Suppressor macrophage (primary cell): ENCODE measurements around the gene ZFP42.
"Not testable (repeated sequence)": the region's sequence is repeated elsewhere in the genome, so short reads cannot be mapped to it uniquely, and the experiment has no call there.

Experiments used
- DNase-seq, 4 experiments: peaks; one replicate each; pipeline ENCODE4 v3.0.0-alpha.2; 2020 to 2022
- total RNA-seq, 17 experiments: gene quantifications; one replicate each; lab custom pipeline; 2026; ENCODE audit warnings: mixed read lengths in 6 of 17, inconsistent platforms in 3 of 17; lab: John Stamatoyannopoulos, UW

Gene ZFP42
- total RNA-seq, result 0 to 1.1 (median 0) reads per million in 17 experiments

GRCh38 chr4:187995322-187996207, at the start of gene ZFP42:
Gene ZFP42, plus strand, starts transcription at chr4:187995771. Its CDS starts 7,037 bp downstream, at chr4:188002808.
- DNase-seq, result no peak

GRCh38 chr4:187961171-187961570, 34.4 kb upstream of the ZFP42 start:
- no peak for DNase-seq

GRCh38 chr4:187961961-187962360, 33.6 kb upstream of the ZFP42 start:
- DNase-seq, result no peak

- no peak for DNase-seq
Measured at GRCh38 chr4:187962926-187963325, 32.6 kb upstream of the ZFP42 start.

- no peak for DNase-seq
Measured at GRCh38 chr4:187965726-187966125, 29.8 kb upstream of the ZFP42 start.

- no peak for DNase-seq
Measured at GRCh38 chr4:187972135-187972534, 23.4 kb upstream of the ZFP42 start.

- no peak for DNase-seq
Measured at GRCh38 chr4:187983746-187984145, 11.8 kb upstream of the ZFP42 start.

GRCh38 chr4:187992971-187993370, 2.6 kb upstream of the ZFP42 start:
- DNase-seq, result no peak

- no peak for DNase-seq
Measured at GRCh38 chr4:187993827-187994226, 1.7 kb upstream of the ZFP42 start.

GRCh38 chr4:187996502-187997177, 1.1 kb downstream of the ZFP42 start:
- DNase-seq, result no peak

GRCh38 chr4:187997991-187998390, 2.4 kb downstream of the ZFP42 start:
- not testable (repeated sequence) for DNase-seq

GRCh38 chr4:187999406-187999932, 3.9 kb downstream of the ZFP42 start:
- no peak for DNase-seq

- no peak for DNase-seq
Measured at GRCh38 chr4:188002323-188002722, 6.8 kb downstream of the ZFP42 start.

- no peak for DNase-seq
Measured at GRCh38 chr4:188002751-188003150, 7.2 kb downstream of the ZFP42 start.

- no peak for DNase-seq
Measured at GRCh38 chr4:188005561-188005960, 10.0 kb downstream of the ZFP42 start.

- no peak for DNase-seq
Measured at GRCh38 chr4:188006285-188006848, 10.8 kb downstream of the ZFP42 start.

GRCh38 chr4:188008377-188008776, 12.8 kb downstream of the ZFP42 start:
- DNase-seq, result no peak

- DNase-seq, result no peak
Measured at GRCh38 chr4:188012426-188012945, 16.9 kb downstream of the ZFP42 start.

GRCh38 chr4:188015025-188015940, 19.7 kb downstream of the ZFP42 start:
- DNase-seq, result no peak

GRCh38 chr4:188016754-188017153, 21.2 kb downstream of the ZFP42 start:
- DNase-seq, result no peak

- DNase-seq, result no peak
Measured at GRCh38 chr4:188018262-188018661, 22.7 kb downstream of the ZFP42 start.
